Cardiac fibroblast (primary cell): ENCODE results near the gene FH.
A peak's percentile ranks its signal among the peaks of the same experiment; 100 is the strongest.

Experiments used
- DNase-seq, 2 donors: peaks; one replicate each; pipeline versions ENCODE4 v3.0.0 to v3.0.0-alpha.2; 2010; ENCODE audit warnings: low read depth in 2 of 2
- H3K4me3 ChIP-seq, 2 donors: replicated peaks in 1 of 2; 1 replicate in 1 of 2; 2 replicates in 1 of 2; pipeline ENCODE4 v1.5.1; 2011; ENCODE audit warnings: low read depth in 2 of 2, low read length in 2 of 2, mild to moderate bottlenecking in 2 of 2, moderate library complexity in 1 of 2
- TF ChIP-seq, protein P1 (sequence below): IDR thresholded peaks from one replicate; pipeline ENCODE4 v1.5.1; 2011; ENCODE audit warnings: low read depth, mild to moderate bottlenecking, low read length, inconsistent platforms

The FH gene

DNA sequence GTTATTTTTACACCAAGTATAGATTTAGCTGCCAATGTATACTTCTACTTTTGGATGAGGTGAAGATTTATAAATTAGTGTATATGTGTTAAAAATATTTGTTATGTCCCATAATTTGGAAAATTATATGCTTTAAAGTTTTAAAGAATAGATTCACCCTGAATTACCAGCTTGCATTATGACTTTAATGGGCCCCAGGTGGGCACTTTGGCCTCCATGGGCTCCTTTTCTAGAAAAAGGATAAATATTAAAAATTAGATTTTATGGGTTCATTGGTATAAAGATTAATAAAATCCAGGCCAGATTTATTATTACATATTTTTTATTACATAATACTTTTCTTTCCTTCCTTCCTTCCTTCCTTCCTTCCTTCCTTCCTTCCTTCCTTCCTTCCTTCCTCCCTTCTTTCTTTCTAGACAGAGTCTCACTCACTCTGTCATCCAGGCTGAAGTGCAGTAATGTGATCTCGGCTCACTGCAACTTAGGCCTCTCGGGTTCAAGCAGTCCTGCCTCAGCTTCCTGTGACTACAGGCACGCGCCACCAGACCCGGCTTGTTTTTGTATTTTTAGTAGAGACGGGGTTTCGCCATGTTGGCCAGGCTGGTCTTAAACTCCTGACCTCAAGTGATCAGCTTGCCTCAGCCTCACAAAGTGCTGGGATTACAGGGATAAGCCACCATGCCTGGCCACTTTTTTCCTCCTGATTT, 34.5 kb upstream of the FH start:
- no peak overlapping the region for H3K4me3 ChIP-seq
- TF ChIP-seq, protein P1, sequence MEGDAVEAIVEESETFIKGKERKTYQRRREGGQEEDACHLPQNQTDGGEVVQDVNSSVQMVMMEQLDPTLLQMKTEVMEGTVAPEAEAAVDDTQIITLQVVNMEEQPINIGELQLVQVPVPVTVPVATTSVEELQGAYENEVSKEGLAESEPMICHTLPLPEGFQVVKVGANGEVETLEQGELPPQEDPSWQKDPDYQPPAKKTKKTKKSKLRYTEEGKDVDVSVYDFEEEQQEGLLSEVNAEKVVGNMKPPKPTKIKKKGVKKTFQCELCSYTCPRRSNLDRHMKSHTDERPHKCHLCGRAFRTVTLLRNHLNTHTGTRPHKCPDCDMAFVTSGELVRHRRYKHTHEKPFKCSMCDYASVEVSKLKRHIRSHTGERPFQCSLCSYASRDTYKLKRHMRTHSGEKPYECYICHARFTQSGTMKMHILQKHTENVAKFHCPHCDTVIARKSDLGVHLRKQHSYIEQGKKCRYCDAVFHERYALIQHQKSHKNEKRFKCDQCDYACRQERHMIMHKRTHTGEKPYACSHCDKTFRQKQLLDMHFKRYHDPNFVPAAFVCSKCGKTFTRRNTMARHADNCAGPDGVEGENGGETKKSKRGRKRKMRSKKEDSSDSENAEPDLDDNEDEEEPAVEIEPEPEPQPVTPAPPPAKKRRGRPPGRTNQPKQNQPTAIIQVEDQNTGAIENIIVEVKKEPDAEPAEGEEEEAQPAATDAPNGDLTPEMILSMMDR = no peak
- no peak for DNase-seq

DNA sequence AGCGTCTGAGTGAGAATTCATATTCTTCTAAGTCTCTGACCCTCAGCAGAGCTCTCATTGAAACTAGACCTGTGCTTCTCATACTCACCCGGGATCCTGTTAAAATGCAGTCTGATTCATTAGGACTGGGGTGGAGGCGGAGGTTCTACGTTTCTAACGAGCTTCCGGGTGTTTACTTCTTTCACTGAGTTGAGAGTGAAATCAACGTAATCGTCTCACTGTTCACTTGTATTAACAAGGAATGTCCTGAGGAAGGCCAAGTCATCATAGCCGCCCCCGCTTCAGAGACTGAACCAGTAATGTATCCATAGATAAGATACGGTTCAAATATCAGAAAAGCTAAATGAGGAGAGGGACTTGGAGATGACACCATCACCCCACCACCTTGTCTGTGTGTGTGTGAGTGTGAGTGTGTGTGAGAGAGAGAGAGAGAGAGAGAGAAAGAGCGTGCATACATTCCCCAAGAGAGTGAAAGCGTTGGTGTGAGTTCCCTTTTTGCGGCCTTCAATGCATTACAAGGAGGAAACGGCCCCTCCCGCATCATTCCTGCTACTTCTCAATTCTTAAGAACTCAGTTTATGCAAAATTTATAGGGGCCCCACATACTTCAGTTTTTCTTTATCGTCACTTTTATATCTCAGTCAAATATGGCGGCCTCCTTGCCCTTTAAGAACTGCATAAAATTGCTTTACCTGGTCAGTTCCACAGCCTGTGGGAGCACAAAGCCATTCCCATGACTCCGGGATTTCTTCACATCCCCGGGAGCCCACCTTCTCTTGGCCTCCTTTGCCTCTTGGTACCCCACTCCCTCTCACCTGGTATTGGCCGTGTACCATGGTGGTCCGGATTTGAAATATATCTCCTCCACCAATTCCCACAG, 32.4 kb upstream of the FH start:
- DNase-seq = peak; percentile 6 to 18
- no peak overlapping the region for H3K4me3 ChIP-seq
- TF ChIP-seq, protein P1 = no peak

DNA sequence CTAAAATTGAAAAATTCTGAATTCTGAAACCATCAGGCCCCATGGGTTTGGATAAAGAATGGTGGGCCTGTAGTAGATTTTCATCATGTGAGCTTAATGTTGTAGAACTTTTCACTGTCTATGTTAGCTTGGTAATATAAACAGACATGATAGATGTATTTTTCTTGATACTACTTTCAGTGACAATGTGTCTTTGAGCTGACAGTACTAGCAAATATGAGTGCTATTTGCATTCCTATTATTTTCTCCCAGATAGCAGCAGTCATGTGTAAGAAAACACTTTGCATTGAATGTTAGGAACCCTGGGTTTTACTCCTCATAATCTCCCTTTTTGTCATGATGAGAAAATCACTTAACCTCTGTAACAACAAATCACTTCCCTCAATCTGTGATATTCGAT, 30.8 kb upstream of the FH start:
- H3K4me3 ChIP-seq = no peak overlapping the region
- no peak for DNase-seq
- TF ChIP-seq, protein P1 = no peak

- no peak for DNase-seq
- TF ChIP-seq, protein P1 = no peak
- H3K4me3 ChIP-seq = no peak overlapping the region
Measured at GRCh38 chr1:241548008-241548407, 28.5 kb upstream of the FH start.

- TF ChIP-seq, protein P1 = no peak
- H3K4me3 ChIP-seq = no peak overlapping the region
- DNase-seq = no peak
Measured at GRCh38 chr1:241542199-241542907, 22.8 kb upstream of the FH start.

GRCh38 chr1:241536969-241537368, 17.4 kb upstream of the FH start:
- no peak for DNase-seq
- TF ChIP-seq, protein P1 = no peak

More at GRCh38 chr1:241536969-241537368, 17.4 kb upstream of the FH start:
- H3K4me3 ChIP-seq = no peak overlapping the region
